HEK293 (cell line): Measurements from ENCODE around the gene PKNOX1.
A peak's percentile ranks its signal among the peaks of the same experiment; 100 is the strongest.

Experiments
- EGR2 ChIP-seq: fragments of 450-650 bp; formaldehyde crosslinking; IDR thresholded peaks from 2 replicates; pipeline ENCODE4 v1.5.1; 2016; ENCODE audit warnings: low read depth, missing biosample characterization, missing genetic modification characterization
- SETDB1 ChIP-seq: IDR thresholded peaks from one replicate; pipeline ENCODE4 v1.6.1; 2017; ENCODE audit warnings: mild to moderate bottlenecking, low read length, moderate library complexity, mixed read lengths; ENCODE audit not compliant: insufficient read length
- ZNF138 ChIP-seq: fragments of 450-650 bp; formaldehyde crosslinking; IDR thresholded peaks from 2 replicates; pipeline ENCODE4 v1.5.1; 2016; ENCODE audit warnings: missing biosample characterization, missing genetic modification characterization, borderline replicate concordance
- ZNF221 ChIP-seq: fragments of 450-650 bp; formaldehyde crosslinking; IDR thresholded peaks from 2 replicates; pipeline ENCODE4 v1.5.1; 2017; ENCODE audit warnings: missing biosample characterization, missing genetic modification characterization, borderline replicate concordance
- ZNF354C ChIP-seq: fragments of 450-650 bp; formaldehyde crosslinking; IDR thresholded peaks from 2 replicates; pipeline ENCODE4 v1.5.1; 2016; ENCODE audit warnings: missing biosample characterization, missing genetic modification characterization, low read depth, borderline replicate concordance
- ZNF391 ChIP-seq: fragments of 450-650 bp; formaldehyde crosslinking; IDR thresholded peaks from 2 replicates; pipeline ENCODE4 v1.5.1; 2016; ENCODE audit warnings: low read depth, missing biosample characterization, missing genetic modification characterization, borderline replicate concordance
- ZNF404 ChIP-seq: fragments of 450-650 bp; formaldehyde crosslinking; IDR thresholded peaks from 2 replicates; pipeline ENCODE4 v1.5.1; 2017; ENCODE audit warnings: missing biosample characterization, missing genetic modification characterization
- ZNF433 ChIP-seq: fragments of 450-650 bp; formaldehyde crosslinking; IDR thresholded peaks from 2 replicates; pipeline ENCODE4 v1.5.1; 2016; ENCODE audit warnings: missing biosample characterization, missing genetic modification characterization, low read depth
- ZNF473 ChIP-seq: fragments of 450-650 bp; formaldehyde crosslinking; IDR thresholded peaks from 2 replicates; pipeline ENCODE4 v1.5.1; 2017; ENCODE audit warnings: missing biosample characterization, missing genetic modification characterization
- ZNF530 ChIP-seq: fragments of 450-650 bp; formaldehyde crosslinking; IDR thresholded peaks from 2 replicates; pipeline ENCODE4 v1.5.1; 2016; ENCODE audit warnings: low read depth, missing biosample characterization, missing genetic modification characterization
- ZNF548 ChIP-seq: fragments of 450-650 bp; formaldehyde crosslinking; IDR thresholded peaks from 2 replicates; pipeline ENCODE4 v1.5.1; 2016; ENCODE audit warnings: missing biosample characterization, missing genetic modification characterization
- ZNF560 ChIP-seq: fragments of 450-650 bp; formaldehyde crosslinking; IDR thresholded peaks from 2 replicates; pipeline ENCODE4 v1.5.1; 2017; ENCODE audit warnings: missing biosample characterization, missing genetic modification characterization, borderline replicate concordance
- ZNF600 ChIP-seq: fragments of 450-650 bp; formaldehyde crosslinking; IDR thresholded peaks from 2 replicates; pipeline ENCODE4 v1.5.1; 2016; ENCODE audit warnings: missing biosample characterization, missing genetic modification characterization
- ZNF830 ChIP-seq: fragments of 450-650 bp; IDR thresholded peaks from 2 replicates; pipeline ENCODE4 v1.5.0; 2018; ENCODE audit warnings: missing biosample characterization, missing genetic modification characterization, low read depth, mild to moderate bottlenecking, moderate library complexity
- ZSCAN16 ChIP-seq: fragments of 450-650 bp; formaldehyde crosslinking; IDR thresholded peaks from 2 replicates; pipeline ENCODE4 v1.5.1; 2016; ENCODE audit warnings: missing biosample characterization, missing genetic modification characterization
- TF ChIP-seq, protein P1 (sequence below): fragments of 450-650 bp; formaldehyde crosslinking; IDR thresholded peaks from 2 replicates; pipeline ENCODE4 v1.5.1; 2016; ENCODE audit warnings: missing biosample characterization, missing genetic modification characterization
- TF ChIP-seq, protein P2 (sequence below): fragments of 450-650 bp; formaldehyde crosslinking; IDR thresholded peaks from 2 replicates; pipeline ENCODE4 v1.5.1; 2016; ENCODE audit warnings: missing biosample characterization, missing genetic modification characterization
- TF ChIP-seq, protein P3 (sequence below): fragments of 450-650 bp; formaldehyde crosslinking; IDR thresholded peaks from 2 replicates; pipeline ENCODE4 v1.5.1; 2016; ENCODE audit warnings: missing biosample characterization, missing genetic modification characterization
- TF ChIP-seq, protein P4 (sequence below): fragments of 450-650 bp; formaldehyde crosslinking; conservative IDR thresholded peaks from 2 replicates; pipeline ENCODE4 v1.5.1; 2016; ENCODE audit warnings: low read depth, missing biosample characterization, missing genetic modification characterization
- TF ChIP-seq, protein P5 (sequence below): fragments of 450-650 bp; formaldehyde crosslinking; IDR thresholded peaks from 2 replicates; pipeline ENCODE4 v1.5.1; 2017; ENCODE audit warnings: missing biosample characterization, missing genetic modification characterization
- TF ChIP-seq, protein P6 (sequence below): fragments of 450-650 bp; formaldehyde crosslinking; IDR thresholded peaks from 2 replicates; pipeline ENCODE4 v1.5.1; 2016; ENCODE audit warnings: missing biosample characterization, missing genetic modification characterization

The PKNOX1 gene

DNA sequence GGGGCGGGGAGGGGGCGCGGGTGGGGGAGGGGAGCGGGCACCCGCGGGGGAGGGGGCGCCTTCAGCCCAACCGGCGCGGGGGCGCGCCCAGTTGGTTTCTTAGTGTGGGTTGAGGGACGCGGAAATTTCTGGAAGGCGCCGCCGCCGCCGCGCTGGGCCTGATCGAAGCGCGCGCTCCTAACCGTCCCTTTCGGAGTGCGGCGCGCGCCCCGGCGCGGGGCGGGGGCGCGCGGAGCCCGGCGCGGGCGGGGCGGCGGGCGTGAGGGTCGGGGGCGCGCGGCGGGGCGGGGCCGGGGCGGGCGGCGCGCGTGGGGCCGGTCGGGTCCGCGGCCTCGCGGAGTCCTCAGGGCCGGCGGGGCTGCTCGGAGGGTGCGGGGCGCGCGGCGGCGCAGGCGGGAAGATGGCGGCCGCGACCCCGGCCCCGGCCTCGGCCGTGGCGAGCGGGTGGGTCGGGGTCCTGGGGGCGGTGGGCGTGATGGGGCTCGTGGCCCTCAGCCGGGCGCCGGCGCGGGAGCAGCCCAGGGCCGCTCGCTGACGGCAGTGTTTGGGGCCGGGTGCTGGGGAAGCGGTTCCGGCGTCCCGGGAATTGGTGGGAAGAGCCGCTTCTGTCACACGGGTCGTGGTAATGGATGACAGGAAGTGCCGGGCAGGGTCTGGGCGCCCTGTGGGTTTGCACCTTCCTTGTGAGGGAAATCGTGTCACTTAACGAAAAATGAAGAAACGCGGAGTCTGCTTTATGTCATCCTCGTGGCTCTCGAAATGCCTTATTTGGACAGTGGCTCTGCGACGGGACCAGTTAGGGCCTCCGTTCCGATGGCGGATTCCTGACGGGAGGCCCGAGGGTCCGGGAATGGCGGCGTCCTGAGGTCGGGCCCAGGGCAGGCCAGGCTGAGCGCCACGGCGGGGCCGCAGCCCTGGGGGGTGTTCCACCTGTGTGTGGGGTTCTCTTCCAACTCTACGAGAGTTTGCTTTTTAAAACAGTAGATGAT is 764 bp downstream of the PKNOX1 start (continued):
- TF ChIP-seq, protein P1, sequence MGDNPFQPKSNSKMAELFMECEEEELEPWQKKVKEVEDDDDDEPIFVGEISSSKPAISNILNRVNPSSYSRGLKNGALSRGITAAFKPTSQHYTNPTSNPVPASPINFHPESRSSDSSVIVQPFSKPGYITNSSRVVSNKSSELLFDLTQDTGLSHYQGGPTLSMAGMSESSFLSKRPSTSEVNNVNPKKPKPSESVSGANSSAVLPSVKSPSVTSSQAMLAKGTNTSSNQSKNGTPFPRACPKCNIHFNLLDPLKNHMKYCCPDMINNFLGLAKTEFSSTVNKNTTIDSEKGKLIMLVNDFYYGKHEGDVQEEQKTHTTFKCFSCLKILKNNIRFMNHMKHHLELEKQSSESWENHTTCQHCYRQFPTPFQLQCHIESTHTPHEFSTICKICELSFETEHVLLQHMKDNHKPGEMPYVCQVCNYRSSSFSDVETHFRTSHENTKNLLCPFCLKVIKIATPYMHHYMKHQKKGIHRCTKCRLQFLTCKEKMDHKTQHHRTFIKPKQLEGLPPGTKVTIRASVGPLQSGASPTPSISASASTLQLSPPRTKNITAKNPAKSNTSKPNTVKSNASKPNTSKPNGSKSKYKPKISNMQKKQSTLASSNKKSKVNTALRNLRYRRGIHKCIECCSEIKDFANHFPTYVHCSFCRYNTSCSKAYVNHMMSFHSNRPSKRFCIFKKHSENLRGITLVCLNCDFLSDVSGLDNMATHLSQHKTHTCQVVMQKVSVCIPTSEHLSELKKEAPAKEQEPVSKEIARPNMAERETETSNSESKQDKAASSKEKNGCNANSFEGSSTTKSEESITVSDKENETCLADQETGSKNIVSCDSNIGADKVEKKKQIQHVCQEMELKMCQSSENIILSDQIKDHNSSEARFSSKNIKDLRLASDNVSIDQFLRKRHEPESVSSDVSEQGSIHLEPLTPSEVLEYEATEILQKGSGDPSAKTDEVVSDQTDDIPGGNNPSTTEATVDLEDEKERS (tag by site-specific recombination) = no peak
- TF ChIP-seq ZNF404 (tag by site-specific recombination) (no peak), ZNF560 (tag by site-specific recombination) (no peak), ZNF138 (tag by site-specific recombination) (no peak), EGR2 (tag by site-specific recombination) (0 out of 2 replicates have a peak, but pooled peaks have one; percentile 11), ZNF221 (tag by site-specific recombination) (no peak), ZNF530 (no peak), ZNF433 (tag by site-specific recombination) (no peak), ZNF473 (tag by site-specific recombination) (no peak), SETDB1 (no peak), ZNF830 (no peak), ZNF391 (tag by site-specific recombination) (no peak), ZNF354C (tag by site-specific recombination) (no peak), ZNF548 (tag by site-specific recombination) (no peak), ZSCAN16 (tag by site-specific recombination) (no peak), ZNF600 (tag by site-specific recombination) (peak; percentile 80)
- TF ChIP-seq, protein P2, sequence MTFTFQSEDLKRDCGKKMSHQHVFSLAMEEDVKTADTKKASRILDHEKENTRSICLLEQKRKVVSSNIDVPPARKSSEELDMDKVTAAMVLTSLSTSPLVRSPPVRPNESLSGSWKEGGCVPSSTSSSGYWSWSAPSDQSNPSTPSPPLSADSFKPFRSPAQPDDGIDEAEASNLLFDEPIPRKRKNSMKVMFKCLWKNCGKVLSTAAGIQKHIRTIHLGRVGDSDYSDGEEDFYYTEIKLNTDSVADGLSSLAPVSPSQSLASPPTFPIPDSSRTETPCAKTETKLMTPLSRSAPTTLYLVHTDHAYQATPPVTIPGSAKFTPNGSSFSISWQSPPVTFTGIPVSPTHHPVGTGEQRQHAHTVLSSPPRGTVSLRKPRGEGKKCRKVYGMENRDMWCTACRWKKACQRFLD (tag by site-specific recombination) = no peak
- TF ChIP-seq, protein P3, sequence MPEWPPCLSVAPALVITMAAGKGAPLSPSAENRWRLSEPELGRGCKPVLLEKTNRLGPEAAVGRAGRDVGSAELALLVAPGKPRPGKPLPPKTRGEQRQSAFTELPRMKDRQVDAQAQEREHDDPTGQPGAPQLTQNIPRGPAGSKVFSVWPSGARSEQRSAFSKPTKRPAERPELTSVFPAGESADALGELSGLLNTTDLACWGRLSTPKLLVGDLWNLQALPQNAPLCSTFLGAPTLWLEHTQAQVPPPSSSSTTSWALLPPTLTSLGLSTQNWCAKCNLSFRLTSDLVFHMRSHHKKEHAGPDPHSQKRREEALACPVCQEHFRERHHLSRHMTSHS (tag by site-specific recombination) = no peak
- TF ChIP-seq, protein P4, sequence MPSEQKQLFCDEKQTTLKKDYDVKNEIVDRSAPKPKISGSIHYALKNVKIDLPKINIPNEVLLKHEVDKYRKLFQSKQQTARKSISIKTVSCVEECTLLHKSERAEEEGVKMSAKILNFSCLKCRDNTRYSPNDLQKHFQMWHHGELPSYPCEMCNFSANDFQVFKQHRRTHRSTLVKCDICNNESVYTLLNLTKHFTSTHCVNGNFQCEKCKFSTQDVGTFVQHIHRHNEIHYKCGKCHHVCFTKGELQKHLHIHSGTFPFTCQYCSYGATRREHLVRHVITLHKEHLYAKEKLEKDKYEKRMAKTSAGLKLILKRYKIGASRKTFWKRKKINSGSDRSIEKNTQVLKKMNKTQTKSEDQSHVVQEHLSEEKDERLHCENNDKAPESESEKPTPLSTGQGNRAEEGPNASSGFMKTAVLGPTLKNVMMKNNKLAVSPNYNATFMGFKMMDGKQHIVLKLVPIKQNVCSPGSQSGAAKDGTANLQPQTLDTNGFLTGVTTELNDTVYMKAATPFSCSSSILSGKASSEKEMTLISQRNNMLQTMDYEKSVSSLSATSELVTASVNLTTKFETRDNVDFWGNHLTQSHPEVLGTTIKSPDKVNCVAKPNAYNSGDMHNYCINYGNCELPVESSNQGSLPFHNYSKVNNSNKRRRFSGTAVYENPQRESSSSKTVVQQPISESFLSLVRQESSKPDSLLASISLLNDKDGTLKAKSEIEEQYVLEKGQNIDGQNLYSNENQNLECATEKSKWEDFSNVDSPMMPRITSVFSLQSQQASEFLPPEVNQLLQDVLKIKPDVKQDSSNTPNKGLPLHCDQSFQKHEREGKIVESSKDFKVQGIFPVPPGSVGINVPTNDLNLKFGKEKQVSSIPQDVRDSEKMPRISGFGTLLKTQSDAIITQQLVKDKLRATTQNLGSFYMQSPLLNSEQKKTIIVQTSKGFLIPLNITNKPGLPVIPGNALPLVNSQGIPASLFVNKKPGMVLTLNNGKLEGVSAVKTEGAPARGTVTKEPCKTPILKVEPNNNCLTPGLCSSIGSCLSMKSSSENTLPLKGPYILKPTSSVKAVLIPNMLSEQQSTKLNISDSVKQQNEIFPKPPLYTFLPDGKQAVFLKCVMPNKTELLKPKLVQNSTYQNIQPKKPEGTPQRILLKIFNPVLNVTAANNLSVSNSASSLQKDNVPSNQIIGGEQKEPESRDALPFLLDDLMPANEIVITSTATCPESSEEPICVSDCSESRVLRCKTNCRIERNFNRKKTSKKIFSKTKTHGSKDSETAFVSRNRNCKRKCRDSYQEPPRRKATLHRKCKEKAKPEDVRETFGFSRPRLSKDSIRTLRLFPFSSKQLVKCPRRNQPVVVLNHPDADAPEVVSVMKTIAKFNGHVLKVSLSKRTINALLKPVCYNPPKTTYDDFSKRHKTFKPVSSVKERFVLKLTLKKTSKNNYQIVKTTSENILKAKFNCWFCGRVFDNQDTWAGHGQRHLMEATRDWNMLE (tag by site-specific recombination) = no peak
- TF ChIP-seq, protein P5, sequence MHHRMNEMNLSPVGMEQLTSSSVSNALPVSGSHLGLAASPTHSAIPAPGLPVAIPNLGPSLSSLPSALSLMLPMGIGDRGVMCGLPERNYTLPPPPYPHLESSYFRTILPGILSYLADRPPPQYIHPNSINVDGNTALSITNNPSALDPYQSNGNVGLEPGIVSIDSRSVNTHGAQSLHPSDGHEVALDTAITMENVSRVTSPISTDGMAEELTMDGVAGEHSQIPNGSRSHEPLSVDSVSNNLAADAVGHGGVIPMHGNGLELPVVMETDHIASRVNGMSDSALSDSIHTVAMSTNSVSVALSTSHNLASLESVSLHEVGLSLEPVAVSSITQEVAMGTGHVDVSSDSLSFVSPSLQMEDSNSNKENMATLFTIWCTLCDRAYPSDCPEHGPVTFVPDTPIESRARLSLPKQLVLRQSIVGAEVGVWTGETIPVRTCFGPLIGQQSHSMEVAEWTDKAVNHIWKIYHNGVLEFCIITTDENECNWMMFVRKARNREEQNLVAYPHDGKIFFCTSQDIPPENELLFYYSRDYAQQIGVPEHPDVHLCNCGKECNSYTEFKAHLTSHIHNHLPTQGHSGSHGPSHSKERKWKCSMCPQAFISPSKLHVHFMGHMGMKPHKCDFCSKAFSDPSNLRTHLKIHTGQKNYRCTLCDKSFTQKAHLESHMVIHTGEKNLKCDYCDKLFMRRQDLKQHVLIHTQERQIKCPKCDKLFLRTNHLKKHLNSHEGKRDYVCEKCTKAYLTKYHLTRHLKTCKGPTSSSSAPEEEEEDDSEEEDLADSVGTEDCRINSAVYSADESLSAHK = no peak
- TF ChIP-seq, protein P6, sequence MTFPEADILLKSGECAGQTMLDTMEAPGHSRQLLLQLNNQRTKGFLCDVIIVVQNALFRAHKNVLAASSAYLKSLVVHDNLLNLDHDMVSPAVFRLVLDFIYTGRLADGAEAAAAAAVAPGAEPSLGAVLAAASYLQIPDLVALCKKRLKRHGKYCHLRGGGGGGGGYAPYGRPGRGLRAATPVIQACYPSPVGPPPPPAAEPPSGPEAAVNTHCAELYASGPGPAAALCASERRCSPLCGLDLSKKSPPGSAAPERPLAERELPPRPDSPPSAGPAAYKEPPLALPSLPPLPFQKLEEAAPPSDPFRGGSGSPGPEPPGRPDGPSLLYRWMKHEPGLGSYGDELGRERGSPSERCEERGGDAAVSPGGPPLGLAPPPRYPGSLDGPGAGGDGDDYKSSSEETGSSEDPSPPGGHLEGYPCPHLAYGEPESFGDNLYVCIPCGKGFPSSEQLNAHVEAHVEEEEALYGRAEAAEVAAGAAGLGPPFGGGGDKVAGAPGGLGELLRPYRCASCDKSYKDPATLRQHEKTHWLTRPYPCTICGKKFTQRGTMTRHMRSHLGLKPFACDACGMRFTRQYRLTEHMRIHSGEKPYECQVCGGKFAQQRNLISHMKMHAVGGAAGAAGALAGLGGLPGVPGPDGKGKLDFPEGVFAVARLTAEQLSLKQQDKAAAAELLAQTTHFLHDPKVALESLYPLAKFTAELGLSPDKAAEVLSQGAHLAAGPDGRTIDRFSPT (tag by site-specific recombination) = no peak
